H1 (cell line): ENCODE measurements around the gene SLC9A2. TPM values are rescaled to one million over a fixed set of nuclear protein-coding genes. Genes with fewer than 3 reads are reported as not detected.

ENCODE experiments used
- CTCF ChIA-PET: fragments of 300-600 bp; sonication (Branson Sonifier 250); formaldehyde crosslinking; loops from one replicate; lab custom pipeline; 2021; ENCODE audit not compliant: partially characterized antibody; lab: Charles Lee
- POLR2A ChIA-PET: fragments of 300-600 bp; sonication (Branson Sonifier 250); formaldehyde crosslinking; loops from one replicate; lab custom pipeline; 2021; ENCODE audit warnings: inconsistent platforms; ENCODE audit not compliant: partially characterized antibody; lab: Charles Lee
- DNase-seq, 2 experiments: peaks; one replicate each; pipeline versions ENCODE4 v3.0.0 to v3.0.0-alpha.2; 2010 to 2022; ENCODE audit warnings: low spot score in 2 of 2, low read depth in 1 of 2, mixed read lengths in 1 of 2
- FAIRE-seq: peaks from 2 replicates; lab custom pipeline; 2011; peaks lifted over from hg19 to GRCh38; lab: Jason Lieb, UNC
- H2AFZ ChIP-seq: 2 replicates; pipeline ENCODE4 v1.8.1; 2012; ENCODE audit warnings: low read length, inconsistent platforms
- H2AK5ac ChIP-seq: 2 replicates; pipeline ENCODE4 v1.6.1; 2013; ENCODE audit warnings: low read depth, low read length
- H2BK120ac ChIP-seq: replicated peaks from 2 replicates; pipeline ENCODE3; 2013; ENCODE audit warnings: low read depth, low read length, inconsistent platforms
- H2BK12ac ChIP-seq: 2 replicates; pipeline ENCODE4 v1.6.1; 2013; ENCODE audit warnings: low read depth, low read length
- H2BK15ac ChIP-seq: 2 replicates; pipeline ENCODE4 v1.6.1; 2013; ENCODE audit warnings: low read length
- H2BK20ac ChIP-seq: 2 replicates; pipeline ENCODE4 v1.6.1; 2013; ENCODE audit warnings: low read length
- H2BK5ac ChIP-seq: 2 replicates; pipeline ENCODE4 v1.6.1; 2013; ENCODE audit warnings: low read depth, low read length
- H3K14ac ChIP-seq: 2 replicates; pipeline ENCODE4 v1.6.1; 2013; ENCODE audit warnings: inconsistent platforms; ENCODE audit not compliant: insufficient read length
- H3K18ac ChIP-seq: 2 replicates; pipeline ENCODE4 v1.6.1; 2013; ENCODE audit warnings: low read length; ENCODE audit errors: extremely low read depth
- H3K23ac ChIP-seq: 2 replicates; pipeline ENCODE4 v1.6.1; 2013; ENCODE audit warnings: inconsistent platforms; ENCODE audit not compliant: insufficient read length
- H3K23me2 ChIP-seq: 2 replicates; pipeline ENCODE4 v1.6.1; 2013; ENCODE audit warnings: low read depth, low read length
- H3K27ac ChIP-seq: 2 replicates; pipeline ENCODE4 v1.6.1; 2011; ENCODE audit warnings: low read depth, low read length, inconsistent platforms
- H3K27me3 ChIP-seq, 4 experiments: replicated peaks in 1 of 4; 1 replicate in 1 of 4; 2 replicates in 3 of 4; pipeline versions ENCODE4 v1.6.1 to v1.8.1; 2011 to 2013; ENCODE audit warnings: low read length in 3 of 4, mild to moderate bottlenecking in 3 of 4, inconsistent platforms in 2 of 4, mixed read lengths in 2 of 4, moderate library complexity in 1 of 4; ENCODE audit not compliant: control insufficient read depth in 3 of 4, insufficient read depth in 3 of 4; ENCODE audit errors: extremely low read depth in 1 of 4
- H3K36me3 ChIP-seq, 4 experiments: 2 replicates each; pipeline versions ENCODE4 v1.6.1 to v1.8.1; 2011 to 2013; ENCODE audit warnings: mild to moderate bottlenecking in 4 of 4, low read length in 3 of 4, moderate library complexity in 2 of 4, control low read depth in 1 of 4, inconsistent platforms in 1 of 4; ENCODE audit not compliant: insufficient read depth in 4 of 4, control insufficient read depth in 2 of 4
- H3K4ac ChIP-seq: replicated peaks from 2 replicates; pipeline ENCODE3; 2013; ENCODE audit warnings: low read length, low read depth, mixed read lengths, inconsistent platforms; ENCODE audit not compliant: insufficient read length
- H3K4me1 ChIP-seq, 4 experiments: replicated peaks in 1 of 4; 1 replicate in 1 of 4; 2 replicates in 3 of 4; pipeline versions ENCODE4 v1.6.1 to v1.8.1; 2011 to 2013; ENCODE audit warnings: low read length in 3 of 4, inconsistent platforms in 2 of 4, mixed read lengths in 1 of 4; ENCODE audit not compliant: insufficient read depth in 4 of 4, control insufficient read depth in 3 of 4
- H3K4me2 ChIP-seq, 2 experiments: 2 replicates each; pipeline versions ENCODE4 v1.6.1 to v1.8.1; 2011 to 2013; ENCODE audit warnings: low read depth in 2 of 2, low read length in 2 of 2, control low read depth in 1 of 2, inconsistent platforms in 1 of 2, mild to moderate bottlenecking in 1 of 2; ENCODE audit not compliant: insufficient read depth in 1 of 2
- H3K4me3 ChIP-seq, 4 experiments: fragments of 200-600, 300-600 bp in 1 of 4; sonication (generic), shearing (Covaris generic), sonication (Bioruptor Twin) in 1 of 4; 2 replicates each; pipeline versions ENCODE4 v1.5.1 to v1.8.1; 2011 to 2016; ENCODE audit warnings: low read length in 4 of 4, low read depth in 3 of 4, control low read depth in 2 of 4, inconsistent platforms in 2 of 4, mild to moderate bottlenecking in 2 of 4, mixed read lengths in 1 of 4, moderate library complexity in 1 of 4; ENCODE audit not compliant: insufficient read depth in 2 of 4; ENCODE audit errors: extremely low read depth in 1 of 4
- H3K56ac ChIP-seq: replicated peaks from 2 replicates; pipeline ENCODE3; 2013; ENCODE audit warnings: low read depth, mild to moderate bottlenecking, mixed read lengths, low read length, inconsistent platforms; ENCODE audit not compliant: insufficient read length
- H3K79me1 ChIP-seq: 2 replicates; pipeline ENCODE4 v1.6.1; 2013; ENCODE audit warnings: low read depth, low read length, control low read depth
- H3K79me2 ChIP-seq, 2 experiments: 2 replicates each; pipeline versions ENCODE4 v1.6.1 to v1.8.1; 2012 to 2013; ENCODE audit warnings: low read length in 2 of 2, mild to moderate bottlenecking in 2 of 2, inconsistent platforms in 1 of 2; ENCODE audit not compliant: insufficient read depth in 2 of 2, control insufficient read depth in 1 of 2
- H3K9ac ChIP-seq, 4 experiments: replicated peaks in 1 of 4; 1 replicate in 1 of 4; 2 replicates in 3 of 4; pipeline versions ENCODE4 v1.6.1 to v1.8.1; 2011 to 2013; ENCODE audit warnings: low read depth in 3 of 4, low read length in 3 of 4, control low read depth in 2 of 4, mild to moderate bottlenecking in 2 of 4, moderate library complexity in 2 of 4, inconsistent platforms in 1 of 4; ENCODE audit errors: extremely low read depth in 1 of 4
- H3K9me3 ChIP-seq, 2 experiments: 2 replicates each; pipeline versions ENCODE4 v1.6.1 to v1.8.1; 2012 to 2013; ENCODE audit warnings: mild to moderate bottlenecking in 2 of 2, moderate library complexity in 2 of 2, control low read depth in 1 of 2, inconsistent platforms in 1 of 2, low read depth in 1 of 2, low read length in 1 of 2, mixed read lengths in 1 of 2; ENCODE audit not compliant: insufficient read depth in 2 of 2
- H4K20me1 ChIP-seq, 2 experiments: replicated peaks in 1 of 2; 2 replicates each; pipeline versions ENCODE3 to v1.8.1; 2011 to 2013; ENCODE audit warnings: inconsistent platforms in 2 of 2, low read length in 2 of 2, mild to moderate bottlenecking in 1 of 2; ENCODE audit not compliant: insufficient read depth in 2 of 2, control insufficient read depth in 1 of 2
- H4K5ac ChIP-seq: 2 replicates; pipeline ENCODE4 v1.6.1; 2013; ENCODE audit warnings: low read length, low read depth, mixed read lengths, inconsistent platforms; ENCODE audit not compliant: insufficient read length
- H4K8ac ChIP-seq: 2 replicates; pipeline ENCODE4 v1.8.0; 2013; ENCODE audit warnings: mild to moderate bottlenecking, moderate library complexity, low read length, inconsistent platforms; ENCODE audit not compliant: insufficient read depth; ENCODE audit errors: extremely low read depth
- H4K91ac ChIP-seq: replicated peaks from 2 replicates; pipeline ENCODE3; 2013; ENCODE audit warnings: low read length, mixed read lengths, inconsistent platforms; ENCODE audit not compliant: insufficient read length
- ASH2L ChIP-seq: fragments of 200-600, 300-600 bp; sonication (generic); IDR thresholded peaks from one replicate; pipeline ENCODE4 v1.7.1; 2017; ENCODE audit warnings: low read length
- RNF2 ChIP-seq: fragments of 200-900, 300-1000 bp; sonication (generic); IDR thresholded peaks from 2 replicates; pipeline ENCODE4 v1.7.1; 2016; ENCODE audit warnings: borderline replicate concordance, low read depth, mild to moderate bottlenecking, antibody characterized with exemption, low read length; ENCODE audit not compliant: poor library complexity, severe bottlenecking; ENCODE audit errors: missing control alignments
- SIRT6 ChIP-seq: IDR thresholded peaks from one replicate; pipeline ENCODE4 v1.7.1; 2012; ENCODE audit warnings: low read length, inconsistent platforms
- WGBS, 2 experiments: shearing (Covaris generic) in 1 of 2; methylation state at CpG; one replicate each; pipeline versions ENCODE4 v1.1.6 to v1.1.7; 2013 to 2015; ENCODE audit warnings: low lambda C conversion rate in 2 of 2, mixed read lengths in 2 of 2, inconsistent platforms in 1 of 2, low coverage in 1 of 2, missing lambda C conversion rate in 1 of 2; ENCODE audit not compliant: insufficient replicate concordance in 2 of 2, insufficient coverage in 1 of 2, insufficient read length in 1 of 2; ENCODE audit errors: extremely low coverage in 1 of 2, missing lambda C conversion rate in 1 of 2; 5-methylcytosine and 5-hydroxymethylcytosine counted together
- polyA plus RNA-seq, 7 experiments: library from polyadenylated mRNA; depleted of rRNA in 3 of 7; stranded (reverse) in 5 of 7; unstranded in 2 of 7; fragments of >200 nt in 5 of 7; fragments of 200-250 nt in 2 of 7; gene quantifications; 1 replicate in 5 of 7; 2 replicates in 1 of 7; 4 replicates in 1 of 7; pipeline versions ENCODE4 v1.2.1 to v1.2.3, GENCODE V29; 2011 to 2013; ENCODE audit warnings: missing spikeins in 2 of 7, mixed read lengths in 2 of 7
- total RNA-seq: library from RNA; stranded (reverse); fragmentation: NEBNext Ultra II Directional; extraction: Animal tissue kit (Norgen Biotek cat#: 25700); gene quantifications from 2 replicates; pipeline ENCODE4 v1.2.1, GENCODE V29; 2021
- TF ChIP-seq, protein P1 (sequence below), 3 experiments: IDR thresholded peaks; 1 replicate in 2 of 3; 2 replicates in 1 of 3; pipeline versions ENCODE4 v1.5.1 to v1.6.1; 2011; ENCODE audit warnings: low read length in 3 of 3, mild to moderate bottlenecking in 3 of 3, inconsistent platforms in 2 of 3, low read depth in 1 of 3, moderate library complexity in 1 of 3; ENCODE audit not compliant: insufficient read depth in 1 of 3; ENCODE audit errors: control extremely low read depth in 1 of 3

The SLC9A2 gene
- total and polyA plus RNA-seq, 2 of the 8 experiments (the other 6 are each of a cell fraction or from before 2014, with no cell fraction given): 0.06 to 0.13 TPM

GRCh38 chr2:102582845-102583244 lies 36.5 kb upstream of the SLC9A2 start:
- Histone ChIP-seq H3K79me1 (no peaks in the 10 kb centered on the region), H3K4me3 (no peak overlapping the region), H4K20me1 (no peaks in the 10 kb centered on the region), H3K4ac (no peak overlapping the region), H4K91ac (no peak overlapping the region), H3K9ac (no peak overlapping the region), H2AFZ (no peak overlapping the region), H2AK5ac (no peak overlapping the region), H2BK20ac (no peak overlapping the region), H3K9me3 (no peaks in the 10 kb centered on the region), H2BK5ac (no peak overlapping the region), H4K5ac (no peak overlapping the region), H3K27ac (no peak overlapping the region), H3K36me3 (no peaks in the 10 kb centered on the region), H3K27me3 (no peaks in the 10 kb centered on the region), H4K8ac (no peak overlapping the region), H3K79me2 (no peaks in the 10 kb centered on the region), H3K4me1 (peaks cover 2 to 11% (median 4%) of the 10 kb centered on the region in 4 experiments; a peak in 4 of 7 replicates), H2BK12ac (no peak overlapping the region), H2BK15ac (no peak overlapping the region), H3K23me2 (no peaks in the 10 kb centered on the region), H3K4me2 (no peak overlapping the region), H3K23ac (no peak overlapping the region), H2BK120ac (no peak overlapping the region), H3K14ac (no peak overlapping the region), H3K18ac (no peak overlapping the region), H3K56ac (no peak overlapping the region)
- WGBS, 2 experiments: 82% methylated on average over 2 of the region's 2 CpGs; no CpG with 5 or more reads in 1 of the 2 experiments
- no peak for FAIRE-seq
- no peak for TF ChIP-seq ASH2L
- TF ChIP-seq, protein P1, sequence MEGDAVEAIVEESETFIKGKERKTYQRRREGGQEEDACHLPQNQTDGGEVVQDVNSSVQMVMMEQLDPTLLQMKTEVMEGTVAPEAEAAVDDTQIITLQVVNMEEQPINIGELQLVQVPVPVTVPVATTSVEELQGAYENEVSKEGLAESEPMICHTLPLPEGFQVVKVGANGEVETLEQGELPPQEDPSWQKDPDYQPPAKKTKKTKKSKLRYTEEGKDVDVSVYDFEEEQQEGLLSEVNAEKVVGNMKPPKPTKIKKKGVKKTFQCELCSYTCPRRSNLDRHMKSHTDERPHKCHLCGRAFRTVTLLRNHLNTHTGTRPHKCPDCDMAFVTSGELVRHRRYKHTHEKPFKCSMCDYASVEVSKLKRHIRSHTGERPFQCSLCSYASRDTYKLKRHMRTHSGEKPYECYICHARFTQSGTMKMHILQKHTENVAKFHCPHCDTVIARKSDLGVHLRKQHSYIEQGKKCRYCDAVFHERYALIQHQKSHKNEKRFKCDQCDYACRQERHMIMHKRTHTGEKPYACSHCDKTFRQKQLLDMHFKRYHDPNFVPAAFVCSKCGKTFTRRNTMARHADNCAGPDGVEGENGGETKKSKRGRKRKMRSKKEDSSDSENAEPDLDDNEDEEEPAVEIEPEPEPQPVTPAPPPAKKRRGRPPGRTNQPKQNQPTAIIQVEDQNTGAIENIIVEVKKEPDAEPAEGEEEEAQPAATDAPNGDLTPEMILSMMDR (IDR thresholded peaks at IDR 0.05; ENCODE audit: control extremely low read depth in 1 of 3, insufficient read depth in 1 of 3, low read depth in 1 of 3, low read length in 3 of 3): no peak
- TF ChIP-seq RNF2: no peak
- TF ChIP-seq SIRT6: no peak
- ChIA-PET POLR2A (no interaction called here), CTCF (no interaction called here)
- DNase-seq: no peak
